Measurements from ENCODE around the gene PSMC3IP. TPM values are rescaled to one million over a fixed set of nuclear protein-coding genes. Genes with fewer than 3 reads are reported as not detected.
"Not testable (repeated sequence)": the region's sequence is repeated elsewhere in the genome, so short reads cannot be mapped to it uniquely, and the experiment has no call there.

Gene PSMC3IP
- total RNA-seq, 1 donor from 2014 or later = 1.8 TPM

- no peak for DNase-seq (ENCODE audit: low spot score)
- intact Hi-C loops (cut with DNase I) = no loop called here
These were observed 30.5 kb downstream of the PSMC3IP start for GRCh38 chr17:42547001-42547461.

DNA sequence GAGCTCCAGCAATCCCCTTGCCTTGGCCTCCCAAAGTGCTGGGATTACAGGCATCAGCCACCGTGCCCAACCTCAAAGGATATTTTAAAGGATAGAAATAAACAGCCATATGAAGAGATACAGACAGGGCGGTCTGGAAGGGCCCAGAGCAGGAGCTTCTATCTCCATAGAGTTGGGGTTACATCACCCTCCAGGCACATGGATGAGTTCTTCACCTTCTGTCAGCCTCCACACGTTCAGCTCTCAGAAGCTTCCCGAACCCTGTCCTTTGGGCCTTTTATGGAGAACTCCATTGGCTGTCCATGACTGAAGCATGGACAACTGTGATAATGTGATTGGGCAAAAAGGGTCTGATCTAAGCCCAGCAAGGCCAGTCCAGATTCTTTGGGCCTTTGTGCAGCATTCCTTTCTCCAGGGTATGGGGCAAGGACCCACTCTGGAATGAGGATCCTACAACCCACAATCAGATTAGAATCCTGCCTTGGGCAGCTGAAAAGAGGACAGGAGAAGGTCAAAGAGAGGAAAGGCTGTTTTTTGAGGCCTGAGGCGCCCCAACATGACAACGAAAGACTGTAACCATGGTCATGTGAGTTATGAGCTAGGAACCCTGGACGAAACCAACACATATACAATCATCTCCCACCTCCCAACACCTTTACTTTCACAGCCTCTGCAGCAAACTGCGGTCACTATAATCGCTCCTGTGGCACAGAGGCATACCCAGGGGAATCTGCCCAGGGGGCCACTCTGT is 31.6 kb downstream of the PSMC3IP start:
- DNase-seq (ENCODE audit: low spot score) = not testable (repeated sequence)

DNA sequence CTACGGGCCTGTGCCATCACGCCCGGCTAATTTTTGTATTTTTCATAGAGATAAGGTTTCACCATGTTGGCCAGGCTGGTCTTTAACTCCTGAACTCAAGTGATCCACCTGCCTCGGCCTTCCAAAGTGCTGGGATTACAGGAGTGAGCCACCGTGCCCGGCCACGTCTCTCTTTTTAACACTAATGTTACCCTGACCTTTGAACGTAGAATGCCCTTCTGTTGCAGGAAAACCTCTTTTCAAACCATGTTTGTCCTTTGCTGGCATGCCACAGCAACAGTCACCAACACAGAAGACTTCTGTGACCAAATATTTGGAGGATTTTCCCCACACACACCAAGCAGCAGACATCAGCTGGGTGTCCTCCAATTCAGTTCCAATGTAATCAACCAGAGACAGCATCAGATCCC is 32.6 kb downstream of the PSMC3IP start:
- intact Hi-C loops (cut with DNase I) = no loop called here
- no peak for DNase-seq (ENCODE audit: low spot score)

More for the DNA sequence above, 31.6 kb downstream of the PSMC3IP start:
- intact Hi-C loops (cut with DNase I) = not testable (repeated sequence)

DNA sequence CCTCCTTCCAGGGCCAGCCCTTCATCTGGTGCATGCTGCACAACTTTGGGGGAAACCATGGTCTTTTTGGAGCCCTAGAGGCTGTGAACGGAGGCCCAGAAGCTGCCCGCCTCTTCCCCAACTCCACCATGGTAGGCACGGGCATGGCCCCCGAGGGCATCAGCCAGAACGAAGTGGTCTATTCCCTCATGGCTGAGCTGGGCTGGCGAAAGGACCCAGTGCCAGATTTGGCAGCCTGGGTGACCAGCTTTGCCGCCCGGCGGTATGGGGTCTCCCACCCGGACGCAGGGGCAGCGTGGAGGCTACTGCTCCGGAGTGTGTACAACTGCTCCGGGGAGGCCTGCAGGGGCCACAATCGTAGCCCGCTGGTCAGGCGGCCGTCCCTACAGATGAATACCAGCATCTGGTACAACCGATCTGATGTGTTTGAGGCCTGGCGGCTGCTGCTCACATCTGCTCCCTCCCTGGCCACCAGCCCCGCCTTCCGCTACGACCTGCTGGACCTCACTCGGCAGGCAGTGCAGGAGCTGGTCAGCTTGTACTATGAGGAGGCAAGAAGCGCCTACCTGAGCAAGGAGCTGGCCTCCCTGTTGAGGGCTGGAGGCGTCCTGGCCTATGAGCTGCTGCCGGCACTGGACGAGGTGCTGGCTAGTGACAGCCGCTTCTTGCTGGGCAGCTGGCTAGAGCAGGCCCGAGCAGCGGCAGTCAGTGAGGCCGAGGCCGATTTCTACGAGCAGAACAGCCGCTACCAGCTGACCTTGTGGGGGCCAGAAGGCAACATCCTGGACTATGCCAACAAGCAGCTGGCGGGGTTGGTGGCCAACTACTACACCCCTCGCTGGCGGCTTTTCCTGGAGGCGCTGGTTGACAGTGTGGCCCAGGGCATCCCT is 34.1 kb downstream of the PSMC3IP start:
- intact Hi-C loops (cut with DNase I) = no loop called here
- no peak for DNase-seq (ENCODE audit: low spot score)

- intact Hi-C loops (cut with DNase I) = no loop called here
- DNase-seq (ENCODE audit: low spot score) = no peak
These were observed 36.3 kb downstream of the PSMC3IP start for GRCh38 chr17:42541041-42541833.

GRCh38 chr17:42540558-42540957 is 37.0 kb downstream of the PSMC3IP start:
- intact Hi-C loops (cut with DNase I); DNase-seq (ENCODE audit: low spot score): not testable (repeated sequence)

DNA sequence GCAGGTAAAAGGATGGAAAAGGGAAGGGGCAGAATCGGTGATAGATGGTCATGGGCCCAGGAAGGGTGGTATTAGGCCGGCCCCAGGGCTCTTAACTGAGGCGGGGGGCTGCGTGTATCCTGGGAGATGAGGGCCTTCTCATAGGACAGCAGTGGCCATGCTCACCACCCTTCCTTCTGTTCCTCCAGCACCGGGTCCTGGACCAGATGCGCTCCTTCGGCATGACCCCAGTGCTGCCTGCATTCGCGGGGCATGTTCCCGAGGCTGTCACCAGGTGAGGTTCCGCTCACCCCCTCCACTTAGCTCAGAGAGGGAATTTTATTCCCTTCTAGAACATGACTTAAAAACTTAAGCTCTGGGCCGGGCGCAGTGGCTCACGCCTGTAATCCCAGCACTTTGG is 39.0 kb downstream of the PSMC3IP start:
- intact Hi-C loops (cut with DNase I) = loop anchor here (10.0 kb wide), 1 partner anchor 514 kb away; the partner anchor contains the start of gene NKIRAS2
- DNase-seq (ENCODE audit: low spot score) = no peak

- intact Hi-C loops (cut with DNase I) = loop anchor here (10.0 kb wide), 1 partner anchor 513 kb away; the partner anchor contains the start of gene NKIRAS2
- no peak for DNase-seq (ENCODE audit: low spot score)
These were observed 39.6 kb downstream of the PSMC3IP start for GRCh38 chr17:42537826-42538451.

DNA sequence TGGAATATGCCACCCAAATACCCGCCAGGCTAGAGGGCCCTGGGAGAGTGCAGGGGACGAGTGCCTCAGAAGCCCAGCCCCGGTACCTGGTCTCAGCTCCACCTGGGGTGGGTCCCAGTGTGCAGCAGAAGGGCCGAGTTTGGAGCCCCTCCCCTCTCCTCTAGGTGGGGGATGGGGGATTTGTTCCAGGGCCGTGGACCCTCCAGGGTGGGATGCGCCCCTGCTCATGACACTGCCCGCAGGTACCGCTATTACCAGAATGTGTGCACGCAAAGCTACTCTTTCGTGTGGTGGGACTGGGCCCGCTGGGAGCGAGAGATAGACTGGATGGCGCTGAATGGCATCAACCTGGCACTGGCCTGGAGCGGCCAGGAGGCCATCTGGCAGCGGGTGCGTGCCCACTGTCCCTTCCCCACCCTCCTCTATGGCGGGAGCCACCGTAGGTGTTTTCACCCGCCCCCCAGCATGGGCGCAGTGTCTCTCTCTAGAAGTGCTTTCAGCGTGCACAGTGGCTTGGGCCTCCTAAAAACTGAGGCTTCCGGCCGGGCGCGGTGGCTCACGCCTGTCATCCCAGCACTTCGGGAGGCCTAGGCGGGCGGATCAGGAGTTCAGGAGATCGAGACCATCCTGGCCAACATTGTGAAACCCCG is 40.2 kb downstream of the PSMC3IP start:
- intact Hi-C loops (cut with DNase I) = loop anchor here (10.0 kb wide), 1 partner anchor 512 kb away; the partner anchor contains the start of gene NKIRAS2
- DNase-seq (ENCODE audit: low spot score) = no peak

DNA sequence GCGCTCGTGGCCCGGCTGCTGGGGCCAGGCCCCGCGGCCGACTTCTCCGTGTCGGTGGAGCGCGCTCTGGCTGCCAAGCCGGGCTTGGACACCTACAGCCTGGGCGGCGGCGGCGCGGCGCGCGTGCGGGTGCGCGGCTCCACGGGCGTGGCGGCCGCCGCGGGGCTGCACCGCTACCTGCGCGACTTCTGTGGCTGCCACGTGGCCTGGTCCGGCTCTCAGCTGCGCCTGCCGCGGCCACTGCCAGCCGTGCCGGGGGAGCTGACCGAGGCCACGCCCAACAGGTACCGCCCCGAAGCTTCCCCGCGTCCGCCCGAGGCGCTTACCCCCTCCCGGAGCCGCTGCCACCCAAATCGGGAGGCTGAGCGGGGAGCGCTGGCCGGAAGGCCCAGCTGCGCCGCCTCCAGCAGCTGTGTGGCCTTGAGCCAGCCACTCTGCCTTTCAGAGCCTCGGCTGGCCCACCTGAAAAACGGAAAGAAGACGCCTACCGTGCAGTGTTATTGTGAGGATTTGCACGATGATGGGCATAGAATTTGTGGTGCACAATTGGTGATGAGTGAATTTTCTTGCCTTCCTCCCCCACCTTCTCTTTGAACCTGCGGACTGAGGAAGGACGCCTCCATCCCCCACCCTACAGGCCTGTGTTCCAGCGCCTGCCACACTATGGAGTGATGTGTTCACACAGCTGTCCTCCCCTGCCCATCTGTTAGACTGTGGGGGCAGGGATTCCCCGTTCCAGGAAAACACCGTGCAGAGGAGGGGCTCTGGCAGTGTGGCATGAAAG is 41.0 kb downstream of the PSMC3IP start:
- intact Hi-C loops (cut with DNase I) = loop anchor here (10.0 kb wide), 1 partner anchor 512 kb away; the partner anchor contains the start of gene NKIRAS2
- peak; percentile 92 for DNase-seq (ENCODE audit: low spot score)

DNA sequence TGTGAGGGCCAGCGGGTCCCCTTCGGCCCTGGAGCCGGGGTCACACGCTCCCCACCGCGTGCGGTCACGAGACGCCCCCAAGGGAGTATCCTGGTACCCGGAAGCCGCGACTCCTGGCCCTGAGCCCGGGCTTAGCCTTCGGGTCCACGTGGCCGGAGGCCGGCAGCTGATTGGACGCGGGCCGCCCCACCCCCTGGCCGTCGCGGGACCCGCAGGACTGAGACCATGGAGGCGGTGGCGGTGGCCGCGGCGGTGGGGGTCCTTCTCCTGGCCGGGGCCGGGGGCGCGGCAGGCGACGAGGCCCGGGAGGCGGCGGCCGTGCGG is 41.5 kb downstream of the PSMC3IP start, which contains the start of gene NAGLU:
NAGLU (plus strand) TSS at position 194 of the 324 bp plus-strand sequence; CDS start at position 226, 32 bp downstream.
- intact Hi-C loops (cut with DNase I) = loop anchor here (10.0 kb wide), 1 partner anchor 511 kb away; the partner anchor contains the start of gene NKIRAS2
- DNase-seq (ENCODE audit: low spot score) = peak; percentile 99

DNA sequence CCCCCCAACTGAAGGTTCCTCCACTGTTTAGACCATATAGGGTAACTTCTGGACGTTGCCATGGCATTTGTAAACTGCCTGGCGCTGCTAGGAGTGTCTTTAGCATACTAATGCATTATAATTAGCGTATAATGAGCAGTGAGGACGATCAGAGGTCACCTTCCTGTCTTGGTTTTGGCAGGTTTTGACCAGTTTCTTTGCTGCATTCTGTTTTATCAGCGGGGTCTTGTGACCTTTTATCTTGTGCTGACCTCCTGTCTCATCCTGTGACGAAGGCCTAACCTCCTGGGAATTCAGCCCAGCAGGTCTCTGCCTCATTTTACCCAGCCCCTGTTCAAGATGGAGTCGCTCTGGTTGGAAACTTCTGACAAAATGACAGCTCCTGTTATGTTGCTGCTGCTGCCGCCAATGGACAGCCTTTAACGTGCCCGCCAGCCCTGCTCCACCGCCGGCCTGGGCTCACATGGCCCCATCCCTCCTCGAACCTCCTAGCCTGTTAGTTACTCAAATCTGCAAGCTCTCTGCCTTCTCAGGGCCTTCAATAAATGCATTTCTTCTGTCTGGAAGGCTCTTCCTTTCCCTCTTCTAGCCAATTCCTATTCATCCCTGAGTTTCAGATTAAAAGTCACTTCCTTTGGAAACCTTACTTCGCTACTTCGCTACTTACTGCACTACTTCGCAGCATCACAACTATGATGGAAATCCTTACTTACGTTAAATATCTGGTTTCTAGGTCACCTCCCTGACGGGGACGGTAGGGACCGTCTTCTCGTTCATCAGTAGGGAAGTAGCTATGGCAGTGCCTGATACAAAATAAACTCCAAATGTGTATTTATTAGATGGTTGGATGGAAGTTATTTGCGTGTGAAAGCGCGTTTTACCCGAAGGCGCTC is 42.1 kb downstream of the PSMC3IP start:
- DNase-seq (ENCODE audit: low spot score) = no peak
- intact Hi-C loops (cut with DNase I) = loop anchor here (10.0 kb wide), 1 partner anchor 511 kb away; the partner anchor contains the start of gene NKIRAS2

DNA sequence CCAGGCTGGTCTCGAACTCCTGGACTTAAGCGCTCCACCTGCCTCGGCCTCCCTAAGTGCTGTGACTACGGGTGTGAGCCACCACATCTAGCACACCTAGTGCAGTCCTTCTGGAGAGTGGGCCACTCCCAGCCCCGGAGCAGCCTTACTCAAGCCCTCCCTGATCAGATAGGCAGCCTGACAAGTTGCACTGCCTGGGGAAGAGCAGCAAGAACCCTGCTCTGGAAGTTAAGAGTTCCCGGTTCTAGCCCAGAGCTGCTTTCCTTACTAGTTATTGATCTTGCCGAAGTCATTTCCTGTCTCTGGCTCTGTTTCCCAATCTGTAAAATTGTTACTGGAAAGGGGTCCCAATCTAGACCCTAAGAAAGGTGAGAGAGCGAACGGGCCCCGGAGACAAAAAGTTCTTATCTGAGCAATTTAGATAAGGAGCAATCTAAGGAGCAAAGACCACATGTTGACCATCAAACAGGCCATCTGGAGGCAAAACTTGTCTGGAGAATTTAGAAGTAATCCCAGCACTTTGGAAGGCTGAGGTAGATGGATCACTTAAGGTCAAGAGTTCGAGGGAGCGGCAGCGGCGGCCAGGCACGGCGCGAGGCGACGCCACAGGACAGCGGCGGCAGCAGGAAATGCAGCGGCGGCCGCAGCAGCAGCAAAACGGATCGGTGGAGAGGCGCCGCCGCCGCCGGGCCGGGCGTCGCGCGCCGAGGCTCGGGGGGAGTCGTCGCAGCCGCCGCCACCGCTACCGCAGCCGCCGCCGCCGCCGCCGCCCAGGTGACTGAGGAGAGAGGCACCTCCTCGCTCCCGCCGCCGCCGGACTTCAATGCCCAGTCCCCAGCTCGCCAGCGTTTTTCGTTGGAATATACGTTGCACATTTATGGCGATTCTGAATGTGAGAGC is 45.8 kb downstream of the PSMC3IP start:
- intact Hi-C loops (cut with DNase I) = loop anchor here (10.0 kb wide), 1 partner anchor 507 kb away; the partner anchor contains the start of gene NKIRAS2
- DNase-seq (ENCODE audit: low spot score) = peak; percentile 85

DNA sequence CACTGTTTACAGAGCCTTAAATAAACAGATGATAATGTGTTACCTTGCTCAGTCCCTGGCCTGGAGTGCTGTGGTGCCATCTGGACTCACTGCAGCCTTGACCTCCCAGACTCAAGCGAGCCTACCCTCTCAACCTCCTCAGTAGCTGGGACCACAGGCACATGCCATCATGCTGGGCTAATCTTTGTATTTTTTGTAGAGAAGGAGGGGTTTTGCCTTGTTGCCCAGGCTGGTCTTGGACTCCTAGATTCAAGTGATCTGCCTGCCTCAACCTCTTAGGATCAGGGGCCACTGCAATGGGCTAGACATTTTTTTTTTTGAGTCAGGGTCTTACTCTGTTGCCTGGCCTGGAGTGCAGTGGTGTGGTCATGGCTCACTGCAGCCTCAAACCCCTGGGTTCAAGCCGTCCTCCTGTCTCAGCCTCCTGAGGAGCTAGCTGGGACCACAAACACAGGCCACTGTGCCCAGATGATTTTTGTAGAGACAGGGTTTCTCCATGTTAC is 46.5 kb downstream of the PSMC3IP start:
- intact Hi-C loops (cut with DNase I) = loop anchor here (10.0 kb wide), 1 partner anchor 506 kb away; the partner anchor contains the start of gene NKIRAS2
- no peak for DNase-seq (ENCODE audit: low spot score)

GRCh38 chr17:42529061-42529460 is 48.5 kb downstream of the PSMC3IP start:
- intact Hi-C loops (cut with DNase I) = no loop called here
- no peak for DNase-seq (ENCODE audit: low spot score)

Data from cardiac septum (tissue), 1 donor.